ENCODE data around the gene TPM3.
"Not testable (repeated sequence)": the region's sequence is repeated elsewhere in the genome, so short reads cannot be mapped to it uniquely, and the experiment has no call there.

TPM3 gene

GRCh38 chr1:154191990-154192461 lies at the start of gene TPM3:
Gene TPM3 (minus strand): TSS chr1:154192100. CDS start chr1:154192018, 82 bp downstream.
- no peak for DNase-seq

GRCh38 chr1:154240294-154240833 lies 48.5 kb upstream of the TPM3 start:
- DNase-seq, result no peak

- no peak for DNase-seq
Measured at GRCh38 chr1:154239491-154239890, 47.6 kb upstream of the TPM3 start.

- no peak for DNase-seq
Measured at GRCh38 chr1:154237880-154238506, 46.1 kb upstream of the TPM3 start.

- no peak for DNase-seq
Measured at GRCh38 chr1:154237435-154237834, 45.5 kb upstream of the TPM3 start.

- no peak for DNase-seq
Measured at GRCh38 chr1:154236855-154237254, 45.0 kb upstream of the TPM3 start.

- not testable (repeated sequence) for DNase-seq
Measured at GRCh38 chr1:154233127-154233526, 41.2 kb upstream of the TPM3 start.

GRCh38 chr1:154231112-154231511 lies 39.2 kb upstream of the TPM3 start:
- DNase-seq, result not testable (repeated sequence)

GRCh38 chr1:154225370-154225769 lies 33.5 kb upstream of the TPM3 start:
- no peak for DNase-seq

- no peak for DNase-seq
Measured at GRCh38 chr1:154223621-154224020, 31.7 kb upstream of the TPM3 start.

GRCh38 chr1:154222918-154223317 lies 31.0 kb upstream of the TPM3 start:
- DNase-seq, result no peak

GRCh38 chr1:154222518-154222917 lies 30.6 kb upstream of the TPM3 start:
- no peak for DNase-seq

- peak; percentile 73 for DNase-seq
Measured at GRCh38 chr1:154221278-154222001, 29.5 kb upstream of the TPM3 start.

GRCh38 chr1:154220970-154221277 lies 29.0 kb upstream of the TPM3 start:
- no peak for DNase-seq

- DNase-seq, result peak; percentile 99
Measured at GRCh38 chr1:154220071-154220969, 28.4 kb upstream of the TPM3 start, which contains the start of gene UBAP2L. Gene UBAP2L (plus strand): TSS chr1:154220955. CDS start chr1:154225124, 4,169 bp downstream.

- DNase-seq, result no peak
Measured at GRCh38 chr1:154219541-154219940, 27.6 kb upstream of the TPM3 start.

GRCh38 chr1:154218545-154218944 lies 26.6 kb upstream of the TPM3 start:
- DNase-seq, result no peak

- no peak for DNase-seq
Measured at GRCh38 chr1:154213274-154213673, 21.4 kb upstream of the TPM3 start.

- DNase-seq, result no peak
Measured at GRCh38 chr1:154212083-154212482, 20.2 kb upstream of the TPM3 start.

GRCh38 chr1:154208677-154209388 lies 16.9 kb upstream of the TPM3 start:
- DNase-seq, result no peak

GRCh38 chr1:154207262-154207661 lies 15.4 kb upstream of the TPM3 start:
- DNase-seq, result no peak

- peak; percentile 30 for DNase-seq
Measured at GRCh38 chr1:154206196-154206595, 14.3 kb upstream of the TPM3 start, which contains the start of gene CFAP141. Gene CFAP141 (minus strand): TSS chr1:154206333. CDS start chr1:154206307, 26 bp downstream.
